Breast epithelium (tissue), 4 donors: ENCODE results near the gene LRRTM4. TPM values are rescaled to one million over a fixed set of nuclear protein-coding genes. Genes with fewer than 3 reads are reported as not detected.

Source experiments
- DNase-seq, 2 donors: peaks; one replicate each; pipeline ENCODE4 v3.0.0-alpha.2; 2019; ENCODE audit warnings: low spot score in 2 of 2
- H3K27ac ChIP-seq, 2 donors: fragments of 200-600 bp; sonication (generic) in 1 of 2; one replicate each; pipeline ENCODE4 v1.5.1; 2016 to 2019; ENCODE audit warnings: mild to moderate bottlenecking in 1 of 2
- H3K27me3 ChIP-seq, 2 donors: fragments of 200-600 bp; sonication (generic) in 1 of 2; one replicate each; pipeline versions ENCODE4 v1.5.1 to v1.6.0; 2017 to 2019; ENCODE audit warnings: control low read depth in 1 of 2, mild to moderate bottlenecking in 1 of 2
- H3K36me3 ChIP-seq: fragments of 200-600 bp; one replicate; pipeline ENCODE4 v1.5.1; 2019
- H3K4me1 ChIP-seq, 2 donors: fragments of 200-600 bp; sonication (generic); one replicate each; pipeline ENCODE4 v1.5.1; 2016 to 2019; ENCODE audit warnings: control low read depth in 1 of 2
- H3K4me3 ChIP-seq, 3 donors: fragments of 200-600 bp; sonication (generic); 1 replicate in 2 of 3; 2 replicates in 1 of 3; pipeline ENCODE4 v1.5.1; 2016 to 2019; ENCODE audit warnings: mild to moderate bottlenecking in 3 of 3, moderate library complexity in 2 of 3
- H3K9me3 ChIP-seq, 2 donors: fragments of 200-600 bp; sonication (generic) in 1 of 2; one replicate each; pipeline ENCODE4 v1.5.1; 2016 to 2019; ENCODE audit warnings: control low read depth in 1 of 2
- CTCF ChIP-seq, 3 donors: fragments of 450-650 bp; IDR thresholded peaks; one replicate each; pipeline ENCODE4 v1.5.1; 2016 to 2017; ENCODE audit warnings: antibody characterized with exemption in 3 of 3, mild to moderate bottlenecking in 3 of 3, moderate library complexity in 3 of 3
- POLR2A ChIP-seq: fragments of 450-650 bp; IDR thresholded peaks from one replicate; pipeline ENCODE4 v1.6.1; 2016; ENCODE audit warnings: antibody characterized with exemption, mild to moderate bottlenecking, moderate library complexity
- POLR2AphosphoS5 ChIP-seq, 3 donors: sonication (generic); formaldehyde crosslinking; IDR thresholded peaks; one replicate each; pipeline ENCODE4 v1.6.1; 2017; ENCODE audit warnings: antibody characterized with exemption in 3 of 3
- intact Hi-C: fragments of 100-400 bp; cut with DNase I; formaldehyde crosslinking; loops from one replicate; pipeline ENCODE4 v1.15.1; 2023; ENCODE audit warnings: low total_unique reads
- total RNA-seq, 3 donors: library from RNA; depleted of rRNA; stranded (reverse); fragments of >200 nt; gene quantifications; one replicate each; pipeline ENCODE4 v1.1.0, GENCODE V29; 2016

LRRTM4 gene
- total RNA-seq, 3 donors from 2014 or later, result 0.16 to 1.6 TPM; not detected in 1

- H3K9me3 ChIP-seq, result no peaks in the 10 kb centered on the region
- no peak for DNase-seq
- TF ChIP-seq POLR2A (no peak), CTCF (IDR thresholded peaks at IDR 0.05) (no peak)
- no peaks in the 10 kb centered on the region for H3K4me1 ChIP-seq
- H3K36me3 ChIP-seq, result no peaks in the 10 kb centered on the region
- intact Hi-C loops, result no loop called here
- H3K27me3 ChIP-seq, result no peaks in the 10 kb centered on the region
- no peak overlapping the region for H3K27ac ChIP-seq
- no peak overlapping the region for H3K4me3 ChIP-seq
Measured at GRCh38 chr2:76984359-76984758, 537.8 kb downstream of the LRRTM4 start.

- H3K27me3 ChIP-seq, result no peaks in the 10 kb centered on the region
- DNase-seq, result no peak
- intact Hi-C loops, result no loop called here
- H3K4me1 ChIP-seq, result no peaks in the 10 kb centered on the region
- TF ChIP-seq POLR2A (no peak), CTCF (IDR thresholded peaks at IDR 0.05) (no peak), POLR2AphosphoS5 (IDR thresholded peaks at IDR 0.05) (no peak)
- no peaks in the 10 kb centered on the region for H3K36me3 ChIP-seq
- H3K27ac ChIP-seq, result no peak overlapping the region
- no peaks in the 10 kb centered on the region for H3K9me3 ChIP-seq
- H3K4me3 ChIP-seq, result no peak overlapping the region
Measured at GRCh38 chr2:76980067-76980787, 541.9 kb downstream of the LRRTM4 start.

- DNase-seq, result no peak
Measured at GRCh38 chr2:76977846-76978727, 544.1 kb downstream of the LRRTM4 start.

GRCh38 chr2:76975752-76976151 is 546.4 kb downstream of the LRRTM4 start:
- no peaks in the 10 kb centered on the region for H3K4me1 ChIP-seq
- H3K9me3 ChIP-seq, result no peaks in the 10 kb centered on the region
- no peaks in the 10 kb centered on the region for H3K27me3 ChIP-seq
- TF ChIP-seq POLR2A, result no peak
- TF ChIP-seq POLR2AphosphoS5 (IDR thresholded peaks at IDR 0.05), result no peak
- no peak for TF ChIP-seq CTCF (IDR thresholded peaks at IDR 0.05)
- no peak for DNase-seq
- H3K36me3 ChIP-seq, result no peaks in the 10 kb centered on the region
- intact Hi-C loops, result no loop called here
- no peak overlapping the region for H3K4me3 ChIP-seq
- no peak overlapping the region for H3K27ac ChIP-seq

More at GRCh38 chr2:76977846-76978727, 544.1 kb downstream of the LRRTM4 start:
- Histone ChIP-seq H3K4me3 (no peak overlapping the region), H3K9me3 (no peaks in the 10 kb centered on the region), H3K27ac (no peak overlapping the region), H3K27me3 (no peaks in the 10 kb centered on the region), H3K36me3 (no peaks in the 10 kb centered on the region), H3K4me1 (no peaks in the 10 kb centered on the region)
- no peak for TF ChIP-seq POLR2AphosphoS5 (IDR thresholded peaks at IDR 0.05)
- TF ChIP-seq CTCF (IDR thresholded peaks at IDR 0.05), result no peak
- TF ChIP-seq POLR2A, result no peak
- intact Hi-C loops, result no loop called here

- H3K36me3 ChIP-seq, result no peaks in the 10 kb centered on the region
- intact Hi-C loops, result no loop called here
- H3K4me1 ChIP-seq, result no peaks in the 10 kb centered on the region
- DNase-seq, result no peak
- no peaks in the 10 kb centered on the region for H3K27me3 ChIP-seq
- no peak for TF ChIP-seq CTCF (IDR thresholded peaks at IDR 0.05)
- no peak overlapping the region for H3K27ac ChIP-seq
- H3K9me3 ChIP-seq, result no peaks in the 10 kb centered on the region
- H3K4me3 ChIP-seq, result no peak overlapping the region
Measured at GRCh38 chr2:76973610-76974009, 548.6 kb downstream of the LRRTM4 start.
